ENCODE data around the gene RAB8B.

RAB8B gene

GRCh38 chr15:63188926-63189871, at the start of gene RAB8B:
RAB8B (plus strand) TSS chr15:63189606; CDS start chr15:63189625, 19 bp downstream.
- DNase-seq (ENCODE audit: low spot score): peak; percentile 90

GRCh38 chr15:63140936-63141335, 48.5 kb upstream of the RAB8B start:
- DNase-seq (ENCODE audit: low spot score): no peak

- DNase-seq (ENCODE audit: low spot score): no peak
Measured at GRCh38 chr15:63145426-63145825, 44.0 kb upstream of the RAB8B start.

GRCh38 chr15:63146684-63147083, 42.7 kb upstream of the RAB8B start:
- DNase-seq (ENCODE audit: low spot score): no peak

DNA sequence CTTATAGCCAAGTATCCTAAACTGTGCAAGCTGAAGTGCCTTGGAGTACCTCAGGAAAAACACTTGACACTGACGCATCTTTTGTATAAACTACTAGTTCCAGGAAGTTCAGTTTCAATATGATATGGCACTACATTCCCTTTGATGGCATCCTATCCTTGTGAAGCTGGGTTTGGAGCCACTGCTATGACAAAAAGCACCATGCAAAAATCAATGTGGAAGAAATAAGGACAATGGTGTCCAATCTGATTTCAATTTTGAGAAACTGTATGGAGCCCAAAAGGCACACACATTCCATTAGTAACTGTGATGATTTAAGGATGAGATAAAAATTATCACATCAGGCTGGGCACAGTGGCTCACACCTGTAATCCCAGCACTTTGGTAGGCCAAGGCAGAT, 37.7 kb upstream of the RAB8B start:
- no peak for DNase-seq (ENCODE audit: low spot score)

DNA sequence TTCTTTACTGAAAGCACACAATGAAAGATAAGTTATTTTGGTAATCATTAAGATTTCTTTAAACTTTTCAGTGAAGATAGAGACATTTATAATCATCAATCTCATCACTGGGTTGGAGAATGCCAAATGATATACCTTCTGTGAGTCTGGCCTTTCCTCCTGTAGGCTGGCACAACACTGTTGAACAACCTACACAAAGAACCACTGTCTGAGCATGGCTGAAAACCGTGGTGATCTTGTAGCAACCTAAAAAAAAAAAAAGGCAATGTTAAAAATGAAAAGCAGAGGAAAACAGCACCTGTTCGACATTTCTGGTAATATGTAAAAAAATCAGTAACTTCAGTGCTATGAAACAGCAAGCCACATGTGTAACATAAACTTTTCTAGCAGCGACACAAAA, 33.9 kb upstream of the RAB8B start:
- DNase-seq (ENCODE audit: low spot score): no peak

GRCh38 chr15:63156086-63156710, 33.2 kb upstream of the RAB8B start:
- DNase-seq (ENCODE audit: low spot score): no peak

GRCh38 chr15:63156755-63157117, 32.7 kb upstream of the RAB8B start:
- DNase-seq (ENCODE audit: low spot score): no peak

- DNase-seq (ENCODE audit: low spot score): peak; percentile 84
Measured at GRCh38 chr15:63157118-63157843, 32.1 kb upstream of the RAB8B start, which contains the start of gene RPS27L. RPS27L (minus strand) TSS chr15:63157477; CDS start chr15:63157405, 72 bp downstream.

DNA sequence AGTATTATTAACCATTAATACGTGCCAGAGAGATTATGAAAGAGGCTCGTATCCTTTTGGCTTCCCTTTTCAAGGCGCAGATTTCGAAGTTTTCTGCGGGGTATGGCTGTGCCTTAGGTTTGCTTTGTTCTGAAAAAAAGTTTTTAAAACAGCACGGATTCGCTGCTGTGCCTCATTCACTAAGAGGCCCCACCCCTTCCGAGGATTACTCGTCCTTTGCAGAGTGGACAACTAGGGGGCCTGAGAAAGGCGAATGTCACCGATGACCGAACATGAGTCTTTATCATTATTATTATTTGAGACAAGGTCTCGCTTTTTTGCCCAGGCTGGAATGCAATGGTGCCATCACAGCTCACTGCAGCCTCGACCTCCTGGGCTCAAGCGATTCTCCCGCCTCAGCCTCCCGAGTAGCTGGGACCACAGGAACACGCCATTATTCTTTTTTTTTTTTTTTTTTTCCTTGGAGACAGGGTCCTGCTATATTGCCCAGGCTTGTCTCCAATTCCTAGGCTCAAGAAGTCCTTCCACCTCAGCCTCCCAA, 31.4 kb upstream of the RAB8B start:
- DNase-seq (ENCODE audit: low spot score): peak; percentile 79

- no peak for DNase-seq (ENCODE audit: low spot score)
Measured at GRCh38 chr15:63160638-63161037, 28.8 kb upstream of the RAB8B start.

DNA sequence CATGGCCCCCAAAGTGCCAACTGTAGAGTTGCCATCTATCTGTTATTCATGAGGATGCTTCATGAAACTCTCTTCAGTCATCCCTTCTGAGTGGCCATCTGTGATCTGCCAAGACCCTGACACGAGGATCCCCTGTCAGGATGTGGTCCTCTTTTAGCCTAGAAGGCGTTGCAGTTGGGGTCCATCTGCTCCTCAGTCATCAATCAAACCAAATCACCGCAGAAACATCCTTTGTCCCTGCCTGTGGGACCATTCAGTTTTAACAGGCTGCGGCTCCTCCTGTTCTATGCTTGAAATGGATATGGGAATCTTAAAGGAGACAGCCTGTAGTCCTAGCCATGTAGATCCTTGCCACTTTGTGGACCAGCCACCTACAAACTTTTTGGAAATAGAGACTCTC, 26.2 kb upstream of the RAB8B start:
- no peak for DNase-seq (ENCODE audit: low spot score)

GRCh38 chr15:63165166-63165859, 24.1 kb upstream of the RAB8B start:
- no peak for DNase-seq (ENCODE audit: low spot score)

DNA sequence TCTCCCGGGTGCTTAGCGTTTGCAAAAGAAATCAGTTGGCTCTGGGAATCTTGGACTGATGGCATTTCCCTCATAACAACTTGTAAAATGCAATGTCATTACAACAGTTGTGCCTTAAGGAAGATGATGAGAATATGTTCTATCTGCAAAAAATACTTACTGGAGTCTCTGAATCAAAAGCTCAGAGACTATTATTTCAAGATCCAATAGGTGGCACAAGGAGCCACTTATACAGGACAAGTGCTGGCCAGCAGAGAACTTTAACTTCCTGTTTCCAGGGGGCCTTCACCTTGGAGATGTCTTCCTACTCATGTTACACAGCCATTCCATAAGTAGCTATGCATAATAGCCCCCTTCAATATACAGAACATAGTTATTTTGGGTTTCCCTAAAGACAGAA, 23.2 kb upstream of the RAB8B start:
- no peak for DNase-seq (ENCODE audit: low spot score)

GRCh38 chr15:63169788-63170187, 19.6 kb upstream of the RAB8B start:
- DNase-seq (ENCODE audit: low spot score): no peak

DNA sequence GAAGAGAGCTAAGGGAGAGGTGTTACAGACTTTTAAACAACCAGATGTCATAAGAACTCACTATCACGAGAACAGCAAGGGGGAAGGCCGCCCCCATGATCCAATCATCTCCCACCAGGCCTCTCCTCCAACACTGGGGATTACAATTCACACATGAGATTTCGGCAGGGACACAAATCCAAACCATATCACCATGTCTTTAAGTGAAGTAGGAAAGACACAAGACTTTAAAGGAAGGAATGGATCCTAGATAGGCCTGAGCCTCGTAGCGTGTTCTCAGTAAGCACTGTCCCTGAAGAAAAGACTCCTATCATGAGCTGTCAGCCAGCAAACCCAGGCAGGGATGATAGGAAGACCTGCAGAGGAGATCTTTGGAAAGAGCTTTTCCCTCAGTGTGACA, 17.0 kb upstream of the RAB8B start:
- no peak for DNase-seq (ENCODE audit: low spot score)

GRCh38 chr15:63172851-63173451, 16.5 kb upstream of the RAB8B start:
- no peak for DNase-seq (ENCODE audit: low spot score)

GRCh38 chr15:63176302-63176701, 13.1 kb upstream of the RAB8B start:
- DNase-seq (ENCODE audit: low spot score): no peak

DNA sequence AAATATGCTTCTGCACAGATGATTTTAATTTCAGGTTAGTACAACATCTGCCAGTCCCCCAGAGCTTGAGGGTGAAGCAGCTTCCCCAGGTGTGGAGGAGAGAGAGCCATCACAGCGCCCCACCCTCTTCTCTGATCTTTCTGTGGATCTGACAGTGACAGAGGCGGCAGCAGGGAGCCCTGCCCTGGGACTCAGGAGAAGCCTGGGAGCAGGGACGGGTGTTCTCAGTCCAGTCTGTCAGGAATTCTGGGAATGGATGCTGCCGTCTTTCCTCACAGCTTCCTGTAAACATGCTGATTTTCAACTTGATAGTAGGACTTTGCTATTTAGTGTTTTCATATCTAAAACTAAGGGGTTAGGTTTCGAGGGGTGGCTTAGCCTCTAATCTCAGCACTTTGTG, 11.4 kb upstream of the RAB8B start:
- DNase-seq (ENCODE audit: low spot score): no peak

DNA sequence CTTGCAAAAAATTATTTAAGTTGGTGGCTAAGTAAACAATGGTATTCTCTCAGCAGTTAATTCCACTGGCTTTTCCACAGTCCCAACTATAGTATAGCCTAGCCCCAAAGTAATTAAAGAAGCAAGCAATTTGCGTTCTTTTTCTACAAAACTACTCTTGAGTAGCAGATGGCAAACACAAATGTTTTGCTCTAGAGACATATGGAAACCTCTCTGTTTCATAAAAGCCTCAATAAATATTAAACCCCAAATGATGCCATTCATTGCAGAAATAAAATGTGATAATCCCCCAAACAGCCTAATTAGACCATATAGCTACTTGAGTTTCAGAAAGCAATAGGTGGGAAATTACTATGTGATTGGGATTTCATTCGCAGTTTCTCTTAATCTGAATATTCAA, 8.7 kb upstream of the RAB8B start:
- no peak for DNase-seq (ENCODE audit: low spot score)

DNA sequence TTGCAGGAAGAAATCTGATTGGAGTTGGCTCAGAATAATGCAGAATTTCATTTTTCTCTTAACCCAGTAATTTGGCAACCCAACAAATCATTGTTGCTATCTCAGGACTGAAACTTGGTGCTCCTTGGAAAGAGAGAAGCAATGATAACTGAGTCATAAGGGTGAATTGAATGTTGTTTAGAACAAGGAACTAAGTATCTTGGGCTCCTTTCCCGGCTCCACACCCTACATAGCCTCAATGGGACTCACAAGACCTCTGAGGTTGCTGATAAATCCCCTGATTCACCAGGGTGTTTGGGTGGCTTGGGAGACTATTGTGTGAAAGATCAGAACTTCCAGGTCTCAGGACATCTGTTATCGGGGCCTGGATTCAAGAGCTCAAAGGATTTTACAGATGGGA, 7.8 kb upstream of the RAB8B start:
- DNase-seq (ENCODE audit: low spot score): no peak
